PFSK-1 (cell line): Measurements from ENCODE around the gene FYN.

Experiments used
- FOXP2 ChIP-seq: optimal IDR thresholded peaks from 2 replicates; pipeline ENCODE3; 2011; ENCODE audit warnings: borderline replicate concordance, control low read depth, inconsistent platforms; ENCODE audit not compliant: insufficient read depth; ENCODE audit errors: extremely low read length, extremely low read depth
- POLR2AphosphoS5 ChIP-seq: IDR thresholded peaks from 2 replicates; pipeline ENCODE4 v1.6.1; 2012; ENCODE audit warnings: low read depth, mild to moderate bottlenecking, control low read depth, low read length, moderate library complexity
- SIN3A ChIP-seq: IDR thresholded peaks from 2 replicates; pipeline ENCODE4 v1.6.1; 2012; ENCODE audit warnings: mild to moderate bottlenecking, low read length, moderate library complexity, borderline replicate concordance; ENCODE audit not compliant: insufficient read depth
- TAF1 ChIP-seq: IDR thresholded peaks from 2 replicates; pipeline ENCODE4 v1.6.1; 2012; ENCODE audit warnings: low read length, control low read depth, borderline replicate concordance; ENCODE audit not compliant: insufficient read depth
- TF ChIP-seq, protein P1 (sequence below), 2 experiments: IDR thresholded peaks; 2 replicates each; pipeline versions ENCODE4 v1.6.1 to v1.8.0; 2011 to 2012; ENCODE audit warnings: low read depth in 2 of 2, low read length in 2 of 2, control low read depth in 1 of 2, inconsistent platforms in 1 of 2, mild to moderate bottlenecking in 1 of 2, moderate library complexity in 1 of 2; ENCODE audit not compliant: insufficient read depth in 1 of 2

FYN gene

DNA sequence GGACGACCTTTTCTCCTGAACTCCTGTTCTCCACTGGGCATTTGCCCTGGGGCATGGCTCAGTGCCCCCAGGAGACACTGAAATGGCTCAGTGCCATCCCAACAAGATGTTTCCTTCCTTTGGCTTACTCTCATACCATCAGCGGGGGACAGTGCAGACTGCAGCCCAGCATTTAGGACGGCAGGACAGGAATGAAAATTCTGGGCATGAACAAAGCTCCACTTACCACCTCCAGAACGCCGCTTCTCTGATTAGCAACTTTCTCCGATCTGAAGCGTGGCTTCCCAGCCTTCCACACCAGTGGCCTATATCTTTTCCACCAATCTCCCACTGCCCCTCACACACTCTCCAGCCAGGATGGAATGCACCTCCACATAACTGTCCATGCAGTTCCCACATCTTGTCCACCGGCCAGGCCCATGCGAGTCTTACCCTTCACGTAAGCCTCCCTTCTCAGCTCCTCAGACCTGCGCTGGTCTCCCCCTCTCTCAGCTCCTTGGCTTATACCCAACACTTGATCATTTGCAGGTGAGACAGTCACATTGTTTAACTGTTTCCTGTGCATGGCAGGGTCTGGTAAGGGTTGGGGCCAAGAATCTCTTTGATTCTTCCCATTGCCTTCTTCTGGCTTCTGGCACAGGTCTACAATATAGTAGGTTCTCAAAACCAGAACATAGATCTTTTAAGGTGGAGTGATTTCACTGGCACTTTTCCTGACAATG lies 114.5 kb downstream of the FYN start:
- TF ChIP-seq TAF1 (no peak), SIN3A (no peak), FOXP2 (no peak), POLR2AphosphoS5 (no peak)
- TF ChIP-seq, protein P1, sequence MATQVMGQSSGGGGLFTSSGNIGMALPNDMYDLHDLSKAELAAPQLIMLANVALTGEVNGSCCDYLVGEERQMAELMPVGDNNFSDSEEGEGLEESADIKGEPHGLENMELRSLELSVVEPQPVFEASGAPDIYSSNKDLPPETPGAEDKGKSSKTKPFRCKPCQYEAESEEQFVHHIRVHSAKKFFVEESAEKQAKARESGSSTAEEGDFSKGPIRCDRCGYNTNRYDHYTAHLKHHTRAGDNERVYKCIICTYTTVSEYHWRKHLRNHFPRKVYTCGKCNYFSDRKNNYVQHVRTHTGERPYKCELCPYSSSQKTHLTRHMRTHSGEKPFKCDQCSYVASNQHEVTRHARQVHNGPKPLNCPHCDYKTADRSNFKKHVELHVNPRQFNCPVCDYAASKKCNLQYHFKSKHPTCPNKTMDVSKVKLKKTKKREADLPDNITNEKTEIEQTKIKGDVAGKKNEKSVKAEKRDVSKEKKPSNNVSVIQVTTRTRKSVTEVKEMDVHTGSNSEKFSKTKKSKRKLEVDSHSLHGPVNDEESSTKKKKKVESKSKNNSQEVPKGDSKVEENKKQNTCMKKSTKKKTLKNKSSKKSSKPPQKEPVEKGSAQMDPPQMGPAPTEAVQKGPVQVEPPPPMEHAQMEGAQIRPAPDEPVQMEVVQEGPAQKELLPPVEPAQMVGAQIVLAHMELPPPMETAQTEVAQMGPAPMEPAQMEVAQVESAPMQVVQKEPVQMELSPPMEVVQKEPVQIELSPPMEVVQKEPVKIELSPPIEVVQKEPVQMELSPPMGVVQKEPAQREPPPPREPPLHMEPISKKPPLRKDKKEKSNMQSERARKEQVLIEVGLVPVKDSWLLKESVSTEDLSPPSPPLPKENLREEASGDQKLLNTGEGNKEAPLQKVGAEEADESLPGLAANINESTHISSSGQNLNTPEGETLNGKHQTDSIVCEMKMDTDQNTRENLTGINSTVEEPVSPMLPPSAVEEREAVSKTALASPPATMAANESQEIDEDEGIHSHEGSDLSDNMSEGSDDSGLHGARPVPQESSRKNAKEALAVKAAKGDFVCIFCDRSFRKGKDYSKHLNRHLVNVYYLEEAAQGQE (IDR thresholded peaks at IDR 0.05; ENCODE audit: insufficient read depth in 1 of 2, low read depth in 2 of 2, low read length in 2 of 2): no peak

DNA sequence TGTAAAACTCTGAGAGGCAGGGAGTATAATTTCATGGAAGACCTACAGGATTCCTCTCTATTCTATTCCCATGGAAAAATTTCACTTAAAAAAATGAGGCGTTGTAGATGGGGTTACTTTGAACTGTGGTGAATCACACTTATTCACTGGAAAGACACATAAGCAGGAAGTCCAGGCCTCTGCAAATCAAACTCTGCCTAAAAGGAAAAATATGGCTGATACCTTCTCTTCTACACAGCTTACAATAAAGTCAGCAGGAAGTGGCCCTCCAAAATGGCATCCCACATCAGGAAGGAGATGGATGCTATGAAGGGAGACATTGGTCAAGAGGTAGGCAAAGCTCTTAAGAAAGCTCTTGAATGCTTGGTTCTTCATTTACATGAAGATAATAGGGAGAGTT lies 115.9 kb downstream of the FYN start:
- no peak for TF ChIP-seq POLR2AphosphoS5

DNA sequence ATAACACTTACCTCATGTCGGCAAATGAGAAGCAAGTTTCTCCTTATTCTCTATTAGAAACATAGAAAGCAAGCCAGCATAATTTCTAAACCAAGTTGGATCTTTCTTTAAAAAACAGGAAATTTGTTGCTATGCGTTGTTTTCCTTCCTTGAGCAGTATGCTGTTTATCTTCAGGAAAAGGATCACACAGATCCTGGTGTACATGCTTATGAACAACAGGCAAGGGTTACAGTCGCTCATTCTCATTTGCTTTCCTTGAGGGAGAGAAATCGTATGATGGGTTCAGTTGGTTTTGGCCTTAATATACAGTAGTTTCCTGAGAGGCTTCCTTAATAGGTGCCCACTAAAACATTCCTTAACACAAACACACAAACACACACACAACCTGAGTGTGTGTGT lies 118.8 kb downstream of the FYN start:
- TF ChIP-seq FOXP2 (no peak), SIN3A (no peak), POLR2AphosphoS5 (no peak), TAF1 (no peak)
- TF ChIP-seq, protein P1 (IDR thresholded peaks at IDR 0.05; ENCODE audit: insufficient read depth in 1 of 2, low read depth in 2 of 2, low read length in 2 of 2): no peak

DNA sequence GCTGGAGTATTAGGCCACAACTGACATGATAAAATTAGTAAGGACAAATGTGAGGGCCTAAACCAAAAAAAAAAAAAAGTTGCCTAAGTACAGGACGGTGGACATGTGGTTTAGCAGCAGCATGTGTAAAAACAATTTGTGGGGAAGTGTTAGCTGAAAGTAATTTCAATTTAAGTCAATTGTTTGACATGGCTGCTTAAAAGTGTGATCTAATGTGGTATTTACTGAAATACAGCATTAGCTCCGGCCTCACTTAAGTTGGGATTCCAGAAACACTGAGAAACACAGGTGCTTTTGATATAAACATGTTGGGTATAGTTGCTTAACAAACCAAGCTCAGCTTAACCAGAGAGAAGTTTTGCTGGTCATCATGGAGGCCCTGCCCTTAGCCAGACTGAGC lies 119.7 kb downstream of the FYN start:
- TF ChIP-seq, protein P1 (IDR thresholded peaks at IDR 0.05; ENCODE audit: insufficient read depth in 1 of 2, low read depth in 2 of 2, low read length in 2 of 2): no peak
- no peak for TF ChIP-seq TAF1
- no peak for TF ChIP-seq SIN3A
- no peak for TF ChIP-seq POLR2AphosphoS5
- no peak for TF ChIP-seq FOXP2

DNA sequence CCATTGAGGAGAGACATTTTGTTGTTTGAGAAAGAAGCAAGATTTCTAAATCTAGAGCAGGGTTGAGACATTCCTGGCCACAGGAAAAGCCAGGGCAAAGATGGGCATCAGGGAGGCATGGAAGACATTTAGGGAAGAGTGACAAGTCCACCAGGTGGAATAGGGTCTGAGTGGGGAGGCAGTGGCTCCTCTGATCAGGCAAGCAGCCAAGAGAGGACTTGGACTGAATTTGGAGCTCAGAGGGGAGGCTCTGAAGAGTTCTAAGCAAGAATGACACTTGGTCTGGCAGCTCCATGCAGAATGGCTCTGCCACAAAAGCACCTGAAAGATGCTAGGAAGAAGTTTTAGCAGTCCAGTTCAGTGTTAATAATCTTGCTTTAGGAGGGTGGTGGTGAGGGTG lies 120.8 kb downstream of the FYN start:
- no peak for TF ChIP-seq POLR2AphosphoS5
- no peak for TF ChIP-seq FOXP2
- no peak for TF ChIP-seq TAF1
- TF ChIP-seq SIN3A: no peak
- TF ChIP-seq, protein P1 (IDR thresholded peaks at IDR 0.05; ENCODE audit: insufficient read depth in 1 of 2, low read depth in 2 of 2, low read length in 2 of 2): no peak
